Right lung (tissue), 5 donors: ENCODE measurements around the gene HPGDS. TPM values are rescaled to one million over a fixed set of nuclear protein-coding genes. Genes with fewer than 3 reads are reported as not detected.
"Not testable (repeated sequence)": the region's sequence is repeated elsewhere in the genome, so short reads cannot be mapped to it uniquely, and the experiment has no call there.

Source experiments
- DNase-seq, 2 donors: peaks; one replicate each; pipeline ENCODE4 v3.0.0-alpha.2; 2013
- polyA plus RNA-seq, 5 donors: library from polyadenylated mRNA; unstranded; fragments of 120-200 nt; gene quantifications; one replicate each; pipeline versions ENCODE4 v1.2.1 to v1.2.3, GENCODE V29; 2013; ENCODE audit warnings: inconsistent platforms in 1 of 5, low replicate concordance in 1 of 5; ENCODE audit not compliant: insufficient read length in 5 of 5, insufficient read depth in 1 of 5

HPGDS gene
- polyA plus RNA-seq, 5 donors: 2.9 to 7.7 (median 6.2) TPM

GRCh38 chr4:94329933-94330332 is 12.7 kb downstream of the HPGDS start:
- no peak for DNase-seq

- DNase-seq: no peak
Measured at GRCh38 chr4:94325835-94326234, 16.8 kb downstream of the HPGDS start.

- DNase-seq: not testable (repeated sequence)
Measured at GRCh38 chr4:94319927-94320326, 22.7 kb downstream of the HPGDS start.

GRCh38 chr4:94307231-94307871 is 35.3 kb downstream of the HPGDS start:
- DNase-seq: no peak

- DNase-seq: no peak
Measured at GRCh38 chr4:94306713-94307112, 35.9 kb downstream of the HPGDS start.

GRCh38 chr4:94305466-94306225 is 37.0 kb downstream of the HPGDS start:
- DNase-seq: no peak

- peak in 1 of 2 donors; percentile 2 for DNase-seq
Measured at GRCh38 chr4:94304365-94304971, 38.2 kb downstream of the HPGDS start.

- no peak for DNase-seq
Measured at GRCh38 chr4:94302191-94302590, 40.4 kb downstream of the HPGDS start.

GRCh38 chr4:94298725-94299252 is 43.8 kb downstream of the HPGDS start:
- no peak for DNase-seq

GRCh38 chr4:94295473-94295872 is 47.2 kb downstream of the HPGDS start:
- DNase-seq: not testable (repeated sequence)

- not testable (repeated sequence) for DNase-seq
Measured at GRCh38 chr4:94293981-94294380, 48.7 kb downstream of the HPGDS start.

- DNase-seq: no peak
Measured at GRCh38 chr4:94290245-94290644, 52.4 kb downstream of the HPGDS start.

- no peak for DNase-seq
Measured at GRCh38 chr4:94285666-94286065, 57.0 kb downstream of the HPGDS start.

- DNase-seq: no peak
Measured at GRCh38 chr4:94284889-94285288, 57.7 kb downstream of the HPGDS start.

GRCh38 chr4:94278781-94279180 is 63.9 kb downstream of the HPGDS start:
- no peak for DNase-seq

- DNase-seq: peak; percentile 18 to 31
Measured at GRCh38 chr4:94277534-94277933, 65.1 kb downstream of the HPGDS start.

GRCh38 chr4:94276204-94276603 is 66.4 kb downstream of the HPGDS start:
- peak in 1 of 2 donors; percentile 3 for DNase-seq

GRCh38 chr4:94274912-94275311 is 67.7 kb downstream of the HPGDS start:
- DNase-seq: no peak

- DNase-seq: no peak
Measured at GRCh38 chr4:94271248-94271647, 71.4 kb downstream of the HPGDS start.

- DNase-seq: no peak
Measured at GRCh38 chr4:94267037-94267436, 75.6 kb downstream of the HPGDS start.

GRCh38 chr4:94262163-94263016 is 80.2 kb downstream of the HPGDS start:
- DNase-seq: no peak

- no peak for DNase-seq
Measured at GRCh38 chr4:94256828-94257227, 85.8 kb downstream of the HPGDS start.
